H9 (cell line): Measurements from ENCODE around the gene TNP2. TPM values are rescaled to one million over a fixed set of nuclear protein-coding genes. Genes with fewer than 3 reads are reported as not detected.
"Not testable (repeated sequence)": the region's sequence is repeated elsewhere in the genome, so short reads cannot be mapped to it uniquely, and the experiment has no call there.

Experiments used
- DNase-seq: peaks from one replicate; pipeline ENCODE4 v3.0.0-alpha.2; 2017
- H2AFZ ChIP-seq: one replicate; pipeline ENCODE4 v1.6.1; 2013; ENCODE audit warnings: mild to moderate bottlenecking, low read length, control low read depth, moderate library complexity
- H2AK5ac ChIP-seq: 2 replicates; pipeline ENCODE4 v1.6.1; 2013; ENCODE audit warnings: low read length, control low read depth, mixed read lengths; ENCODE audit not compliant: insufficient read length
- H2BK120ac ChIP-seq: one replicate; pipeline ENCODE4 v1.6.1; 2013; ENCODE audit warnings: low read depth, mild to moderate bottlenecking, low read length, control low read depth, inconsistent platforms; ENCODE audit not compliant: poor library complexity, severe bottlenecking
- H2BK12ac ChIP-seq: 2 replicates; pipeline ENCODE4 v1.6.1; 2013; ENCODE audit warnings: low read length, control low read depth, mixed read lengths, low read depth; ENCODE audit not compliant: insufficient read length
- H2BK15ac ChIP-seq: 2 replicates; pipeline ENCODE4 v1.6.1; 2013; ENCODE audit warnings: low read depth, low read length, control low read depth
- H2BK20ac ChIP-seq: one replicate; pipeline ENCODE4 v1.6.1; 2013; ENCODE audit warnings: low read depth, mild to moderate bottlenecking, low read length, control low read depth, inconsistent platforms; ENCODE audit not compliant: poor library complexity, severe bottlenecking
- H2BK5ac ChIP-seq: 2 replicates; pipeline ENCODE4 v1.6.1; 2013; ENCODE audit warnings: low read length, control low read depth, mixed read lengths; ENCODE audit not compliant: insufficient read length
- H3K14ac ChIP-seq: 2 replicates; pipeline ENCODE4 v1.6.1; 2013; ENCODE audit warnings: low read length, control low read depth; ENCODE audit not compliant: insufficient read depth
- H3K18ac ChIP-seq: 2 replicates; pipeline ENCODE4 v1.6.1; 2013; ENCODE audit warnings: low read depth, mild to moderate bottlenecking, mixed read lengths, low read length, control low read depth; ENCODE audit not compliant: insufficient read length
- H3K23ac ChIP-seq: 2 replicates; pipeline ENCODE4 v1.6.1; 2013; ENCODE audit warnings: low read length, control low read depth, mixed read lengths, low read depth; ENCODE audit not compliant: insufficient read length
- H3K23me2 ChIP-seq: 2 replicates; pipeline ENCODE4 v1.6.1; 2013; ENCODE audit warnings: low read depth, mild to moderate bottlenecking, mixed read lengths, low read length, control low read depth; ENCODE audit not compliant: insufficient read length, poor library complexity, severe bottlenecking
- H3K27ac ChIP-seq: 2 replicates; pipeline ENCODE4 v1.5.1; 2013; ENCODE audit warnings: low read length, control low read depth, mixed read lengths, low read depth; ENCODE audit not compliant: insufficient read length
- H3K27me3 ChIP-seq: 2 replicates; pipeline ENCODE4 v1.6.1; 2013; ENCODE audit warnings: low read length, control low read depth, inconsistent platforms; ENCODE audit not compliant: insufficient read depth
- H3K4ac ChIP-seq: 2 replicates; pipeline ENCODE4 v1.6.1; 2013; ENCODE audit warnings: low read depth, mild to moderate bottlenecking, control low read depth, inconsistent platforms, low read length, moderate library complexity
- H3K4me1 ChIP-seq: 2 replicates; pipeline ENCODE4 v1.6.1; 2013; ENCODE audit warnings: low read length, control low read depth, inconsistent platforms; ENCODE audit not compliant: insufficient read depth
- H3K4me2 ChIP-seq: 2 replicates; pipeline ENCODE4 v1.6.1; 2013; ENCODE audit warnings: low read length, control low read depth, mixed read lengths; ENCODE audit not compliant: insufficient read length, insufficient read depth
- H3K56ac ChIP-seq: 2 replicates; pipeline ENCODE4 v1.6.1; 2013; ENCODE audit warnings: low read depth, mild to moderate bottlenecking, mixed read lengths, low read length, control low read depth; ENCODE audit not compliant: insufficient read length
- H3K79me1 ChIP-seq: 2 replicates; pipeline ENCODE4 v1.6.1; 2013; ENCODE audit warnings: low read depth, mild to moderate bottlenecking, moderate library complexity, low read length, control low read depth, inconsistent platforms; ENCODE audit not compliant: insufficient read depth, poor library complexity, severe bottlenecking
- H3K79me2 ChIP-seq: 2 replicates; pipeline ENCODE4 v1.6.1; 2013; ENCODE audit warnings: low read length, control low read depth, inconsistent platforms; ENCODE audit not compliant: insufficient read depth
- H3K9ac ChIP-seq: 2 replicates; pipeline ENCODE4 v1.6.1; 2013; ENCODE audit warnings: low read length, control low read depth, mixed read lengths; ENCODE audit not compliant: insufficient read length; ENCODE audit errors: extremely low read depth
- H3K9me3 ChIP-seq: one replicate; pipeline ENCODE4 v1.6.1; 2013; ENCODE audit warnings: low read depth, low read length, inconsistent platforms; ENCODE audit not compliant: control insufficient read depth
- H3T11ph ChIP-seq: one replicate; pipeline ENCODE4 v1.6.1; 2013; ENCODE audit warnings: mild to moderate bottlenecking, low read length, control low read depth, inconsistent platforms
- H4K20me1 ChIP-seq: one replicate; pipeline ENCODE4 v1.6.1; 2013; ENCODE audit not compliant: control insufficient read depth, insufficient read length, insufficient read depth
- H4K5ac ChIP-seq: 2 replicates; pipeline ENCODE4 v1.6.1; 2013; ENCODE audit warnings: low read depth, mild to moderate bottlenecking, mixed read lengths, low read length, control low read depth; ENCODE audit not compliant: insufficient read length
- H4K8ac ChIP-seq: replicated peaks from 2 replicates; pipeline ENCODE4 v1.6.1; 2013; ENCODE audit warnings: low read length, control low read depth, mixed read lengths, low read depth; ENCODE audit not compliant: insufficient read length
- H4K91ac ChIP-seq: 2 replicates; pipeline ENCODE4 v1.6.1; 2013; ENCODE audit warnings: low read depth, mild to moderate bottlenecking, moderate library complexity, mixed read lengths, low read length, control low read depth; ENCODE audit not compliant: insufficient read length
- H3K27ac Mint-ChIP-seq, 3 experiments: 2 replicates in 2 of 3; 3 replicates in 1 of 3; pipeline ENCODE4 v1.8.0; 2020 to 2021; ENCODE audit warnings: mixed read lengths in 3 of 3, mild to moderate bottlenecking in 1 of 3, moderate library complexity in 1 of 3
- H3K27me3 Mint-ChIP-seq: 2 replicates; pipeline ENCODE4 v1.8.0; 2021; ENCODE audit warnings: low read depth, mild to moderate bottlenecking, moderate library complexity, mixed read lengths
- H3K36me3 Mint-ChIP-seq, 3 experiments: 2 replicates in 2 of 3; 3 replicates in 1 of 3; pipeline ENCODE4 v1.8.0; 2020 to 2021; ENCODE audit warnings: low read depth in 3 of 3, mixed read lengths in 3 of 3; ENCODE audit not compliant: insufficient read depth in 1 of 3
- H3K4me1 Mint-ChIP-seq, 2 experiments: 2 replicates each; pipeline ENCODE4 v1.8.0; 2020; ENCODE audit warnings: mixed read lengths in 2 of 2
- H3K4me3 Mint-ChIP-seq, 2 experiments: 2 replicates in 1 of 2; 3 replicates in 1 of 2; pipeline ENCODE4 v1.8.0; 2020 to 2021; ENCODE audit warnings: mild to moderate bottlenecking in 2 of 2, mixed read lengths in 2 of 2, moderate library complexity in 1 of 2
- H3K9me3 Mint-ChIP-seq, 2 experiments: 2 replicates in 1 of 2; 3 replicates in 1 of 2; pipeline ENCODE4 v1.8.0; 2020; ENCODE audit warnings: mild to moderate bottlenecking in 2 of 2, mixed read lengths in 2 of 2, moderate library complexity in 1 of 2
- CTCF ChIP-seq: fragments of 200-600 bp; sonication (generic); conservative IDR thresholded peaks from 3 replicates; pipeline ENCODE4 v1.8.0; 2021; ENCODE audit warnings: antibody characterized with exemption, mild to moderate bottlenecking
- WGBS: extraction: QIAGEN DNeasy Blood & Tissue Kit; methylation state at CpG from one replicate; pipeline ENCODE4 v1.1.7; 2013; ENCODE audit warnings: missing lambda C conversion rate, low lambda C conversion rate, mixed read lengths; ENCODE audit not compliant: insufficient read length; ENCODE audit errors: extremely low coverage; 5-methylcytosine and 5-hydroxymethylcytosine counted together
- total RNA-seq: library from RNA; stranded (reverse); gene quantifications from 2 replicates; pipeline ENCODE4 v1.2.1, GENCODE V29; 2021

Gene TNP2
- total RNA-seq, 1 experiment from 2014 or later, result not detected

DNA sequence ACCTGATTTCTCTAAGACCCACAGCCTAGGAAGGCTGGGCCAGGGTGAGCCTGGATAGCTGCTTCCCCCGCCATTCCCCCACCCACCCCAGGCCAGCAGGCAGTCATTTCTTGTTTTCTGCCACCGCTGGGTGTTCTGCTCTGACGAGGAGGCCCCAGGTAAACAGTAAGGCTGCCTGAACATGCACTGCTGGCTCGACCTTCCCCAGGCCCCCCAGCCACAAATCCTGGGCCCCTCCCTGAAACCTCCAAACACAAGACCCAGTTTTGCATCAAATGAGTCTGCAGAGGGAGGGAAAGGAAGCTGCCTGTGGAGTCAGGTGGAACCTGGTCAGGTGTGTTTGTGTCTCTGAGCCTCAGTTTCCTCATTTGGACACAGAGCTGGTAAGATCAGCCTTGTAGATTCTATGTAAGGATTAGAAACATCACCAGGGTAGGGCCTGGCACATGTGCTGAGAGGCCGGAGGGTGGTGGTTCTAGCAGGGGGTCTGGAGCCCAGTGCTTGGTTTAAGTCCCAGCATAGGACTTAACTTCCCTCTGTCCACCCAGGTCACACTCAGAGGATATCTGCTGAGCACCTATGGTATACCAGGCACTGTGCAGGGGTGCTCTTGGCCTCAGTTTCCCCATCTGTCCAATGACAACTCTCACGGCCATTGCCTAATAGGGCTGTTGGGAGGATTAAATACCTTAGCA, 30.9 kb upstream of the TNP2 start:
- Histone ChIP-seq H3K23ac (no peak overlapping the region), H2BK20ac (no peak overlapping the region), H3K56ac (no peak overlapping the region), H2AK5ac (no peak overlapping the region), H4K5ac (no peak overlapping the region), H3K9me3 (no peaks in the 10 kb centered on the region), H3K14ac (no peak overlapping the region), H4K8ac (no peak overlapping the region), H2BK12ac (no peak overlapping the region), H3K18ac (no peak overlapping the region), H2BK15ac (no peak overlapping the region), H2AFZ (no peak overlapping the region), H2BK5ac (no peak overlapping the region), H3K27me3 (no peaks in the 10 kb centered on the region), H3T11ph (no peak overlapping the region), H2BK120ac (no peak overlapping the region), H3K4ac (no peak overlapping the region), H3K4me1 (peaks cover 3% of the 10 kb centered on the region; the same call in 1 of the 2 replicates), H4K91ac (no peak overlapping the region), H3K9ac (no peak overlapping the region), H4K20me1 (no peaks in the 10 kb centered on the region), H3K79me2 (0 out of 2 replicates have a peak, but pooled peaks cover 2% of the 10 kb centered on the region), H3K4me2 (no peak overlapping the region), H3K23me2 (no peaks in the 10 kb centered on the region), H3K79me1 (no peaks in the 10 kb centered on the region), H3K27ac (no peak overlapping the region)
- Mint-ChIP-seq H3K27me3 (no peaks in the 10 kb centered on the region), H3K27ac (no peak overlapping the region), H3K36me3 (no peaks in the 10 kb centered on the region), H3K4me3 (no peak overlapping the region), H3K9me3 (no peaks in the 10 kb centered on the region), H3K4me1 (peaks cover 17 to 23% of the 10 kb centered on the region in 2 experiments)
- no peak for TF ChIP-seq CTCF
- WGBS, result no CpG with 5 or more reads among the region's 6 CpGs
- no peak for DNase-seq

DNA sequence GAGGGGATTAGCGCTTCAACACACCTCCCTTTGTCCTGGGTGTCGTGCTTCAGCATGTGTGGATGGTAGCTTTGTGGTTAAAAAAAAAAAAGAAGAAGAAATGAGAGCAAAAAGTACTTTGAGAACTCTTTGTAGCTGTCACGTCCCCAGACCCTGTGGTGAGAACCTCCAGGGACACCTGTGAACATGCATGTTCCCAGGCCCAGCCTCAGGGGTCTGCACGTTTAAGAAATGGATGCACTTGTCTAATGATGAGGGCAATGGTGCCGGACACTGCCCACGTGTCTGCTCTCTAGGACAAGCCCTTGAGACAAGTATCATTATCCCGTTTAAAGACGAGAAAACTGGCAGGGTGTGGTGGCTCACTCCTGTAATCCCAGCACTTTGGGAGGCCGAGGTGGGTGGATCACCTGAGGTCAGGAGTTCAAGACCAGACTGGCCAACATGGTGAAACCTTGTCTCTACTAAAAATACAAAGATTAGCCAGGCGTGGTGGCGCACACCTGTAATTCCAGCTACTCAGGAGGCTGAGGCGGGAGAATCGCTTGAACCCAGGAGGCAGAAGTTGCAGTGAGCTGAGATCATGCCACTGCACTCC, 29.9 kb upstream of the TNP2 start:
- not testable (repeated sequence) for H3K79me2 ChIP-seq, H3K18ac ChIP-seq, H2BK12ac ChIP-seq, H3K27me3 Mint-ChIP-seq, H4K5ac ChIP-seq, H3K14ac ChIP-seq, H4K8ac ChIP-seq, H3K79me1 ChIP-seq, H3K9me3 Mint-ChIP-seq, H2BK120ac ChIP-seq, H3K9ac ChIP-seq, H3T11ph ChIP-seq, H3K9me3 ChIP-seq, H4K91ac ChIP-seq, H3K36me3 Mint-ChIP-seq, H3K56ac ChIP-seq, H3K27me3 ChIP-seq, H3K27ac Mint-ChIP-seq, H4K20me1 ChIP-seq, H2AK5ac ChIP-seq, H2AFZ ChIP-seq, H3K23me2 ChIP-seq, H3K4ac ChIP-seq, H2BK15ac ChIP-seq, H2BK20ac ChIP-seq, DNase-seq, H2BK5ac ChIP-seq, H3K27ac ChIP-seq, H3K4me2 ChIP-seq, H3K4me3 Mint-ChIP-seq, H3K23ac ChIP-seq, H3K4me1 ChIP-seq
- peaks cover 17 to 23% of the 10 kb centered on the region in 2 experiments for H3K4me1 Mint-ChIP-seq
- WGBS, result no CpG with 5 or more reads among the region's 13 CpGs
